Epidermal melanocyte (primary cell): ENCODE measurements around the gene C11orf86.
"Not testable (repeated sequence)": the region's sequence is repeated elsewhere in the genome, so short reads cannot be mapped to it uniquely, and the experiment has no call there.

Experiments
- DNase-seq: peaks from one replicate; pipeline ENCODE4 v3.0.0; 2011; ENCODE audit warnings: low spot score; ENCODE audit not compliant: insufficient read length

C11orf86 gene

GRCh38 chr11:66988741-66989140, 13.6 kb downstream of the C11orf86 start:
- not testable (repeated sequence) for DNase-seq

GRCh38 chr11:66989360-66989759, 14.3 kb downstream of the C11orf86 start:
- not testable (repeated sequence) for DNase-seq

GRCh38 chr11:66992041-66992440, 16.9 kb downstream of the C11orf86 start:
- no peak for DNase-seq

GRCh38 chr11:66996609-66997273, 21.6 kb downstream of the C11orf86 start:
- DNase-seq = no peak

GRCh38 chr11:66999555-66999954, 24.5 kb downstream of the C11orf86 start:
- DNase-seq = no peak

GRCh38 chr11:67001332-67001731, 26.2 kb downstream of the C11orf86 start:
- no peak for DNase-seq

- DNase-seq = no peak
Observed at GRCh38 chr11:67002297-67002913, 27.3 kb downstream of the C11orf86 start.

- DNase-seq = no peak
Observed at GRCh38 chr11:67002921-67003411, 27.9 kb downstream of the C11orf86 start.

GRCh38 chr11:67005200-67005599, 30.1 kb downstream of the C11orf86 start:
- DNase-seq = not testable (repeated sequence)

- no peak for DNase-seq
Observed at GRCh38 chr11:67006029-67006884, 31.2 kb downstream of the C11orf86 start.

GRCh38 chr11:67007126-67007525, 32.0 kb downstream of the C11orf86 start:
- no peak for DNase-seq

- DNase-seq = no peak
Observed at GRCh38 chr11:67010296-67010905, 35.3 kb downstream of the C11orf86 start.

- no peak for DNase-seq
Observed at GRCh38 chr11:67013511-67014045, 38.5 kb downstream of the C11orf86 start.

GRCh38 chr11:67014343-67014742, 39.2 kb downstream of the C11orf86 start:
- no peak for DNase-seq

- DNase-seq = no peak
Observed at GRCh38 chr11:67015048-67015447, 39.9 kb downstream of the C11orf86 start.

GRCh38 chr11:67016550-67016949, 41.4 kb downstream of the C11orf86 start:
- DNase-seq = no peak

GRCh38 chr11:67020949-67021348, 45.8 kb downstream of the C11orf86 start:
- no peak for DNase-seq

- no peak for DNase-seq
Observed at GRCh38 chr11:67022341-67022933, 47.3 kb downstream of the C11orf86 start.

GRCh38 chr11:67022961-67023956, 48.2 kb downstream of the C11orf86 start, which contains the start of gene SYT12:
Gene SYT12, plus strand, starts transcription at chr11:67023134. Its CDS starts 7,011 bp downstream, at chr11:67030145.
- no peak for DNase-seq

GRCh38 chr11:67023957-67024353, 48.9 kb downstream of the C11orf86 start:
- no peak for DNase-seq
